ENCODE measurements around the gene KPNA2.

Gene KPNA2

GRCh38 chr17:68035523-68036303, at the start of gene KPNA2:
Gene KPNA2, plus strand, starts transcription at chr17:68035735. Its CDS starts 1,398 bp downstream, at chr17:68037133.
- DNase-seq (ENCODE audit: extremely low read depth, low read depth), result peak; percentile 97
- TF ChIP-seq CTCF (IDR thresholded peaks at IDR 0.05; ENCODE audit: low read depth, low read length), result no peak

- no peak for DNase-seq (ENCODE audit: extremely low read depth, low read depth)
- no peak for TF ChIP-seq CTCF (IDR thresholded peaks at IDR 0.05; ENCODE audit: low read depth, low read length)
Observed at GRCh38 chr17:67990909-67991308, 44.6 kb upstream of the KPNA2 start.

- no peak; the same call in 1 of the 2 replicates for TF ChIP-seq CTCF (IDR thresholded peaks at IDR 0.05; ENCODE audit: low read depth, low read length)
- DNase-seq (ENCODE audit: extremely low read depth, low read depth), result no peak
Observed at GRCh38 chr17:67992548-67993152, 42.9 kb upstream of the KPNA2 start.

GRCh38 chr17:67993153-67993997, 42.2 kb upstream of the KPNA2 start:
- TF ChIP-seq CTCF (IDR thresholded peaks at IDR 0.05; ENCODE audit: low read depth, low read length), result no peak
- peak; percentile 66 for DNase-seq (ENCODE audit: extremely low read depth, low read depth)

GRCh38 chr17:67993998-67994361, 41.6 kb upstream of the KPNA2 start:
- TF ChIP-seq CTCF (IDR thresholded peaks at IDR 0.05; ENCODE audit: low read depth, low read length), result no peak
- no peak for DNase-seq (ENCODE audit: extremely low read depth, low read depth)

- peak; percentile 81 for DNase-seq (ENCODE audit: extremely low read depth, low read depth)
- TF ChIP-seq CTCF (IDR thresholded peaks at IDR 0.05; ENCODE audit: low read depth, low read length), result no peak
Observed at GRCh38 chr17:67994817-67995569, 40.5 kb upstream of the KPNA2 start.

Data from AG09319 (cell line).